Activated CD8-positive, alpha-beta T cell treated with anti-CD3 and anti-CD28 coated beads for 36 hours (primary cell): Measurements from ENCODE around the gene MAN2A1. TPM values are rescaled to one million over a fixed set of nuclear protein-coding genes. Genes with fewer than 3 reads are reported as not detected.

Experiments used
- ATAC-seq: fragments of 200-7000 bp; cut with Tn5 transposase; one replicate; pipeline ENCODE4 v1.10.0; 2021; ENCODE audit warnings: mild to moderate bottlenecking, moderate library complexity
- CTCF ChIA-PET: fragments of 350-600 bp; sonication (Branson Sonifier 250); formaldehyde crosslinking; loops from one replicate; lab custom pipeline; 2021; ENCODE audit warnings: antibody characterized with exemption; lab: Charles Lee
- POLR2A ChIA-PET: fragments of 350-600 bp; sonication (Branson Sonifier 250); formaldehyde crosslinking; loops from one replicate; lab custom pipeline; 2021; ENCODE audit warnings: antibody characterized with exemption; lab: Charles Lee
- DNase-seq: peaks from one replicate; pipeline ENCODE4 v3.0.0-alpha.2; 2020
- H3K27ac Mint-ChIP-seq: one replicate; pipeline ENCODE4 v1.8.0; 2021; ENCODE audit warnings: mild to moderate bottlenecking, mixed read lengths
- H3K27me3 Mint-ChIP-seq: one replicate; pipeline ENCODE4 v1.8.0; 2021; ENCODE audit warnings: mixed read lengths
- H3K36me3 Mint-ChIP-seq: one replicate; pipeline ENCODE4 v1.8.0; 2021; ENCODE audit warnings: low read depth, mixed read lengths
- H3K4me1 Mint-ChIP-seq: one replicate; pipeline ENCODE4 v1.8.0; 2021; ENCODE audit warnings: low read depth, mixed read lengths
- H3K4me3 Mint-ChIP-seq: one replicate; pipeline ENCODE4 v1.8.0; 2021; ENCODE audit warnings: mild to moderate bottlenecking, moderate library complexity, mixed read lengths
- H3K9me3 Mint-ChIP-seq: one replicate; pipeline ENCODE4 v1.8.0; 2021; ENCODE audit warnings: mixed read lengths
- intact Hi-C: fragments of 100-400 bp; cut with micrococcal nuclease; formaldehyde crosslinking; loops from one replicate; pipeline ENCODE4 v1.10.0; 2022
- total RNA-seq, 2 experiments: library from RNA; stranded (reverse); gene quantifications; one replicate each; pipeline ENCODE4 v1.2.3, GENCODE V29; 2021
- TF ChIP-seq, protein P1 (sequence below): fragments of 200-600 bp; IDR thresholded peaks from one replicate; pipeline ENCODE4 v1.8.0; 2022; ENCODE audit warnings: antibody characterized with exemption, mild to moderate bottlenecking

Gene MAN2A1
- total RNA-seq, 2 experiments from 2014 or later: 29.9 to 30.6 TPM

DNA sequence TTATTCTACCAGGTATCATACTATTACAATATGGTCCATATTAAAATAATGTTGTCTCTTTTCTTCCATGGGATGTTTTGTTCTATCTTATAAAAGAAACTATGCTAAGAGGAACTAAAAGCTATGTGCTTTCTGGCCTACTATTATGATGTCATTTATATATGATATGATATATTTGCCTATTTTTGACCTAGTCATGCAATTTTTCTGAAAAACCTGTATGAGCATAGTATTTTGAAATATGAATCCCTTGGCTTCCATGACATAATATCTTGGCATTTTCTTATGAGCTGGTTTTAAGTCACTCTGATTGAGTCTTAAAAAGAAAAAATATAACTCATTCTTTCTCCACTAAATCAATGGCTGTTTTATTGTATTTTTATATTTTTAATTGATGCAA lies 60.7 kb downstream of the MAN2A1 start:
- Mint-ChIP-seq H3K9me3 (no peaks in the 10 kb centered on the region), H3K4me1 (peaks cover 48% of the 10 kb centered on the region), H3K27ac (no peak overlapping the region), H3K36me3 (peaks cover 16% of the 10 kb centered on the region), H3K27me3 (no peaks in the 10 kb centered on the region), H3K4me3 (no peak overlapping the region)
- intact Hi-C loops: no loop called here
- no peak for ATAC-seq
- DNase-seq: no peak
- ChIA-PET POLR2A (no interaction called here), CTCF (no interaction called here)
- TF ChIP-seq, protein P1, sequence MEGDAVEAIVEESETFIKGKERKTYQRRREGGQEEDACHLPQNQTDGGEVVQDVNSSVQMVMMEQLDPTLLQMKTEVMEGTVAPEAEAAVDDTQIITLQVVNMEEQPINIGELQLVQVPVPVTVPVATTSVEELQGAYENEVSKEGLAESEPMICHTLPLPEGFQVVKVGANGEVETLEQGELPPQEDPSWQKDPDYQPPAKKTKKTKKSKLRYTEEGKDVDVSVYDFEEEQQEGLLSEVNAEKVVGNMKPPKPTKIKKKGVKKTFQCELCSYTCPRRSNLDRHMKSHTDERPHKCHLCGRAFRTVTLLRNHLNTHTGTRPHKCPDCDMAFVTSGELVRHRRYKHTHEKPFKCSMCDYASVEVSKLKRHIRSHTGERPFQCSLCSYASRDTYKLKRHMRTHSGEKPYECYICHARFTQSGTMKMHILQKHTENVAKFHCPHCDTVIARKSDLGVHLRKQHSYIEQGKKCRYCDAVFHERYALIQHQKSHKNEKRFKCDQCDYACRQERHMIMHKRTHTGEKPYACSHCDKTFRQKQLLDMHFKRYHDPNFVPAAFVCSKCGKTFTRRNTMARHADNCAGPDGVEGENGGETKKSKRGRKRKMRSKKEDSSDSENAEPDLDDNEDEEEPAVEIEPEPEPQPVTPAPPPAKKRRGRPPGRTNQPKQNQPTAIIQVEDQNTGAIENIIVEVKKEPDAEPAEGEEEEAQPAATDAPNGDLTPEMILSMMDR: no peak

DNA sequence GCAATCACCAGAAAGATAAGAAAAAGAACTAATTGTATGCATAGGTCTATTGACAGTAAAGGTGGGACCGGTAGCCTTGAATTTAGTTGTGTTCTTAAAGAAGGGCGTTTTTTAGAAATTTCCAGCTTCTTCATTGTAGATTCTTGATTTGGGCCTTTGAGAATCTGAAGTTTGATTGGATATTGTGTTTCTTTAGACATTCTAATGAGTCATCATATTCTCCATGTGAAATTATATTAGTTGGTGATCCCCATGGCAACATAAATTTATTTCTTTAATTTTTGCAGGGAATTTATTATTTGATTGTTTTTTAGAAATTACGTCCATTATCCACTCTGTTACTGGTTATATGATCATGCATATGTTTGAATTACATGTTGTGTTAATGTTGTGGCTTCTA lies 63.6 kb downstream of the MAN2A1 start:
- peaks cover 38% of the 10 kb centered on the region for H3K36me3 Mint-ChIP-seq

DNA sequence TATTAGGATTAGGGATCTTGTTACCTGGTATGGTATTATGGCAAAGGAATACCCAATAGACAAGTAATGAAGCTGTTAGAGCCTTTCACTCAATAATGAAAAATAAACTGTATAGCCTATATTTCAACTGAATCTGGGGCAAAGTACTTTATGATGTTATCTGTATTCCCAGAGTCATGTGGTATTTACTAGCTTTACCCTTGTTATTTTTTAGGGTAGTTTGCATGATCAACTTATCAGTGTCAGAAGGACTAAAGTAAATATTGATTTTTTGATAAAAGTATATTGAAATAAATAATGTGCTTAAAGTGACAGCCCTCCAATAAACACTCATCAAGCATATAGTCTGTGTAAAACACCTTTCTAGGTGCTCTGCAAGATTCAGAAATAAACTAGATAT lies 64.6 kb downstream of the MAN2A1 start:
- CTCF ChIA-PET: no interaction called here
- H3K9me3 Mint-ChIP-seq: peaks cover 3% of the 10 kb centered on the region

More for the DNA sequence above, 63.6 kb downstream of the MAN2A1 start:
- CTCF ChIA-PET: no interaction called here
- intact Hi-C loops: no loop called here
- peaks cover 42% of the 10 kb centered on the region for H3K4me1 Mint-ChIP-seq
- ATAC-seq (no peak), DNase-seq (no peak)
- H3K27me3 Mint-ChIP-seq: no peaks in the 10 kb centered on the region
- POLR2A ChIA-PET: no interaction called here
- H3K27ac Mint-ChIP-seq: no peak overlapping the region
- TF ChIP-seq, protein P1: no peak
- no peak overlapping the region for H3K4me3 Mint-ChIP-seq
- peaks cover 3% of the 10 kb centered on the region for H3K9me3 Mint-ChIP-seq

DNA sequence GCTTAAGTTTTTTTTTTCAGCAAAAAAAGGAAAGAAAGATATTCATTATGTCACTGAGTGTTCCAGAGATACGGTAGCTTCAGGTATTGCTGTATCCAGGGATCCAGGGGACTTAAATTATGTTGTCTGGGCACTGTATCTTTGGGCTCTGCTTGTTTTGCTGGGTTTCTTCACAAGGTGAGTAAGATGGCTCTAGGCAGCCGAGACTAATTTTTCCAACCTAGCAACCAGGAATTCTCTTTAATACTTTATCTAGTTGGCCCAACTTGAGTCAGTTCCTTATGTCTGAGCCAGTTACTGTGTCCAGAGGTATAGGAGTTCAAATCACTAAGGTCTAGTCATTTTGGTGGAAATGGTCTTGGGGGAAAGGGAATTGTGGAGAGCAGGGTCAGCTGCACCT lies 66.0 kb downstream of the MAN2A1 start:
- H3K4me1 Mint-ChIP-seq: peaks cover 43% of the 10 kb centered on the region
- POLR2A ChIA-PET: no interaction called here

More for the DNA sequence above, 64.6 kb downstream of the MAN2A1 start:
- POLR2A ChIA-PET: no interaction called here
- TF ChIP-seq, protein P1: no peak
- Mint-ChIP-seq H3K27me3 (no peaks in the 10 kb centered on the region), H3K36me3 (peaks cover 43% of the 10 kb centered on the region), H3K27ac (peak overlapping the region; percentile 20), H3K4me1 (peaks cover 40% of the 10 kb centered on the region), H3K4me3 (no peak overlapping the region)
- DNase-seq (no peak), ATAC-seq (no peak)
- intact Hi-C loops: no loop called here

DNA sequence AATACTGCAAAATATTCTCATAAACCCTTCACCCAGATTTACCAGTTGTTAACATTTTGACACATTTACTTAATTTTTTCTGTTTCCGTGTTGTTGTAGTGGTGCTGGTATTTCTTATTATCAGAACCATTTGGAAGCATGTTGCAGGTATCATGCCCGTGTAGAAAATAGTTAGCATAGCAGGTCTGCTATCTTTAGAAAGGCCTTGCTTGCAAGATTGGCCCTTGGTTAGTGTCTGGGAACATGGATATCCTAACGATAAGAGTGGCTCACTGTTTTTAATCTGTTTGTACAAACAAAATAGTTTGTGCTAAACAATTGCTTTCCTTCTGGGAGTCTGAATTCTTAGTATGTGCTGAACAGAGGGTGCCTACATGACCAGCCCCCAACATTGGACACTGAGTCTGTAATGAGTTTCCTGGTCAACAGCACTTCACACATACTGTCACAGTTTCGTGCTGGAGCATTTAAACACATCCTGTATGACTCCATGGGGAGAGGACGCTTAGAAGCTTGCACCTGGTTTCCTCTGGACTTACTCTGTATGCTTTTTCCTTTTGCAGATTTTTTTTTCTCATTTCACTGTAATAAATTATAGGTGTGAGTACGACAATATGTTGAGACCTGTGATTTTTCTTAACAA lies 66.9 kb downstream of the MAN2A1 start:
- CTCF ChIA-PET: no interaction called here

More for the DNA sequence above, 66.0 kb downstream of the MAN2A1 start:
- intact Hi-C loops: no loop called here
- CTCF ChIA-PET: no interaction called here
- H3K9me3 Mint-ChIP-seq: peaks cover 10% of the 10 kb centered on the region
- no peaks in the 10 kb centered on the region for H3K27me3 Mint-ChIP-seq
- ATAC-seq (no peak), DNase-seq (no peak)
- no peak overlapping the region for H3K4me3 Mint-ChIP-seq
- peaks cover 56% of the 10 kb centered on the region for H3K36me3 Mint-ChIP-seq
- H3K27ac Mint-ChIP-seq: no peak overlapping the region
- TF ChIP-seq, protein P1: no peak

More for the DNA sequence above, 66.9 kb downstream of the MAN2A1 start:
- ATAC-seq (no peak), DNase-seq (no peak)
- Mint-ChIP-seq H3K27me3 (no peaks in the 10 kb centered on the region), H3K27ac (no peak overlapping the region), H3K4me1 (peaks cover 38% of the 10 kb centered on the region), H3K36me3 (peaks cover 50% of the 10 kb centered on the region), H3K9me3 (peaks cover 10% of the 10 kb centered on the region), H3K4me3 (no peak overlapping the region)
- intact Hi-C loops: no loop called here
- TF ChIP-seq, protein P1: no peak
- POLR2A ChIA-PET: no interaction called here
